GM23338 (cell line): ENCODE measurements around the gene SLC9A4.

ENCODE experiments used
- CTCF ChIP-seq, 2 experiments: fragments of 200-600 bp in 1 of 2; sonication (generic) in 1 of 2; conservative IDR thresholded peaks; 2 replicates each; pipeline versions ENCODE4 v1.5.1 to v1.6.1; 2016 to 2017; ENCODE audit warnings: antibody characterized with exemption in 2 of 2, low read depth in 2 of 2, mild to moderate bottlenecking in 2 of 2, moderate library complexity in 1 of 2
- EZH2 ChIP-seq: fragments of 200-600 bp; sonication (generic); IDR thresholded peaks from one replicate; pipeline ENCODE4 v1.8.0; 2017; ENCODE audit warnings: antibody characterized with exemption, mild to moderate bottlenecking, low read depth; ENCODE audit not compliant: unreplicated experiment
- EZH2phosphoT487 ChIP-seq: fragments of 200-600 bp; sonication (generic); IDR thresholded peaks from one replicate; pipeline ENCODE4 v1.8.1; 2018; ENCODE audit warnings: antibody characterized with exemption; ENCODE audit not compliant: unreplicated experiment
- REST ChIP-seq: IDR thresholded peaks from one replicate; pipeline ENCODE4 v1.6.1; 2018; ENCODE audit warnings: antibody characterized with exemption; ENCODE audit not compliant: unreplicated experiment

GRCh38 chr2:102553601-102554000 is 80.6 kb downstream of the SLC9A4 start:
- no peak for TF ChIP-seq CTCF (conservative IDR thresholded peaks at IDR 0.05; ENCODE audit: low read depth in 2 of 2)
- TF ChIP-seq REST = no peak
- no peak for TF ChIP-seq EZH2phosphoT487
- no peak for TF ChIP-seq EZH2
